Epithelial cell of proximal tubule (primary cell): Measurements from ENCODE around the gene KAT6B. TPM values are rescaled to one million over a fixed set of nuclear protein-coding genes. Genes with fewer than 3 reads are reported as not detected.

Experiments used
- DNase-seq: peaks from one replicate; pipeline ENCODE4 v3.0.0-alpha.2; 2011; ENCODE audit warnings: low read depth
- H3K4me3 ChIP-seq: 2 replicates; pipeline ENCODE4 v1.5.1; 2011; ENCODE audit warnings: low read depth, mild to moderate bottlenecking, low read length
- total RNA-seq: library from RNA; depleted of rRNA; stranded (reverse); fragments of >200 nt; gene quantifications from 2 replicates; pipeline ENCODE4 v1.2.3, GENCODE V29; 2015
- TF ChIP-seq, protein P1 (sequence below): conservative IDR thresholded peaks from 2 replicates; pipeline ENCODE4 v1.5.1; 2012; ENCODE audit warnings: low read depth, mild to moderate bottlenecking, low read length

Gene KAT6B
- total RNA-seq, 1 donor from 2014 or later, result 10.1 TPM

DNA sequence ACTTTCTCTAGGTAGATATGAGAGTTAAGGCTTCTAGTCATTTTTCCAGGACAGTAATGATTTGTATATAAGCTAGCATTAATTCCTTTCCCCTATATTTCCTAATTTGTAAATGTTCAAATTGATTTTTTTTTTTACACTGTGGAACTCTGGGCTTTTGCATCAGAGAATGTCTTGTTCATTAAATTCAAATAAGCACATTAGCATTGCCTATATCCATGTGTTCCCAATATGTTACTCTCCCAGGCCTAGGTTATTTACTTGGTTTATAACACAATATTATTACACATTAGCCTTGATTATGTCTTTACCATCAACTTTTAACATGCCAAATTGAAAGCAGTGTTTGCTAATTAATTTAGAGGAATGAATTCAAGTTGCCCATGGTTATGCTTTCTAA lies 201.6 kb downstream of the KAT6B start:
- H3K4me3 ChIP-seq, result no peak overlapping the region
- TF ChIP-seq, protein P1, sequence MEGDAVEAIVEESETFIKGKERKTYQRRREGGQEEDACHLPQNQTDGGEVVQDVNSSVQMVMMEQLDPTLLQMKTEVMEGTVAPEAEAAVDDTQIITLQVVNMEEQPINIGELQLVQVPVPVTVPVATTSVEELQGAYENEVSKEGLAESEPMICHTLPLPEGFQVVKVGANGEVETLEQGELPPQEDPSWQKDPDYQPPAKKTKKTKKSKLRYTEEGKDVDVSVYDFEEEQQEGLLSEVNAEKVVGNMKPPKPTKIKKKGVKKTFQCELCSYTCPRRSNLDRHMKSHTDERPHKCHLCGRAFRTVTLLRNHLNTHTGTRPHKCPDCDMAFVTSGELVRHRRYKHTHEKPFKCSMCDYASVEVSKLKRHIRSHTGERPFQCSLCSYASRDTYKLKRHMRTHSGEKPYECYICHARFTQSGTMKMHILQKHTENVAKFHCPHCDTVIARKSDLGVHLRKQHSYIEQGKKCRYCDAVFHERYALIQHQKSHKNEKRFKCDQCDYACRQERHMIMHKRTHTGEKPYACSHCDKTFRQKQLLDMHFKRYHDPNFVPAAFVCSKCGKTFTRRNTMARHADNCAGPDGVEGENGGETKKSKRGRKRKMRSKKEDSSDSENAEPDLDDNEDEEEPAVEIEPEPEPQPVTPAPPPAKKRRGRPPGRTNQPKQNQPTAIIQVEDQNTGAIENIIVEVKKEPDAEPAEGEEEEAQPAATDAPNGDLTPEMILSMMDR, result no peak
- no peak for DNase-seq

DNA sequence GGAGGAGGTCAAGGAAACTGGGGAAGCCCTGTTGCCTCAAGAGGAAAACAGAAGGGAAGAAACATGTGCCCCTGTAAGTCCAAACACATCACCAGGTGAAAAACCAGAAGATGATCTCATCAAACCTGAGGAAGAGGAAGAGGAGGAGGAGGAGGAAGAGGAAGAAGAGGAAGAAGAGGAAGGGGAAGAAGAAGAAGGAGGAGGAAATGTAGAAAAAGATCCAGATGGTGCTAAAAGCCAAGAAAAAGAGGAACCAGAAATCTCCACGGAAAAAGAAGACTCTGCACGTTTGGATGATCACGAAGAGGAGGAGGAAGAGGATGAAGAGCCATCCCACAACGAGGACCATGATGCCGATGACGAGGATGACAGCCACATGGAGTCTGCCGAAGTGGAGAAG lies 202.3 kb downstream of the KAT6B start:
- DNase-seq, result no peak
- TF ChIP-seq, protein P1, result no peak
- H3K4me3 ChIP-seq, result no peak overlapping the region

DNA sequence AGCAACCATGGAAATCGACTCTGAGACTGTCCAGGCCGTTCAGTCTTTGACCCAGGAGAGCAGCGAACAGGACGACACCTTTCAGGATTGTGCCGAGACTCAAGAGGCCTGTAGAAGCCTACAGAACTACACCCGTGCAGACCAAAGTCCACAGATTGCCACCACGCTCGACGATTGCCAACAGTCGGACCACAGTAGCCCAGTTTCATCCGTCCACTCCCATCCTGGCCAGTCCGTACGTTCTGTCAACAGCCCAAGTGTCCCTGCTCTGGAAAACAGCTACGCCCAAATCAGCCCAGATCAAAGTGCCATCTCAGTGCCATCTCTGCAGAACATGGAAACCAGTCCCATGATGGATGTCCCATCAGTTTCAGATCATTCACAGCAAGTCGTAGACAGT lies 203.0 kb downstream of the KAT6B start:
- TF ChIP-seq, protein P1, result no peak
- no peak for DNase-seq

DNA sequence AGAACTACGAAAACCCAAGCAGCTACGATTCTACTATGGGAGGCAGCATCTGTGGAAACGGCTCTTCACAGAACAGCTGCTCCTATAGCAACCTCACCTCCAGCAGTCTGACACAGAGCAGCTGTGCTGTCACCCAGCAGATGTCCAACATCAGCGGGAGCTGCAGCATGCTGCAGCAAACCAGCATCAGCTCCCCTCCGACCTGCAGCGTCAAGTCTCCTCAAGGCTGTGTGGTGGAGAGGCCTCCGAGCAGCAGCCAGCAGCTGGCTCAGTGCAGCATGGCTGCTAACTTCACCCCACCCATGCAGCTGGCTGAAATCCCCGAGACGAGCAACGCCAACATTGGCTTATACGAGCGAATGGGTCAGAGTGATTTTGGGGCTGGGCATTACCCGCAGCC lies 203.5 kb downstream of the KAT6B start:
- no peak for DNase-seq
- no peak overlapping the region for H3K4me3 ChIP-seq
- TF ChIP-seq, protein P1, result no peak

More for the DNA sequence above, 203.0 kb downstream of the KAT6B start:
- no peak overlapping the region for H3K4me3 ChIP-seq

DNA sequence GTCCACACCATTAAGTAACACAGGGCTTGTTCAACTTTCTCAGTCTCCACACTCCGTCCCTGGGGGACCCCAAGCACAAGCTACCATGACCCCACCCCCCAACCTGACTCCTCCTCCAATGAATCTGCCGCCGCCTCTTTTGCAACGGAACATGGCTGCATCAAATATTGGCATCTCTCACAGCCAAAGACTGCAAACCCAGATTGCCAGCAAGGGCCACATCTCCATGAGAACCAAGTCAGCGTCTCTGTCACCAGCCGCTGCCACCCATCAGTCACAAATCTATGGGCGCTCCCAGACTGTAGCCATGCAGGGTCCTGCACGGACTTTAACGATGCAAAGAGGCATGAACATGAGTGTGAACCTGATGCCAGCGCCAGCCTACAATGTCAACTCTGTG lies 204.0 kb downstream of the KAT6B start:
- H3K4me3 ChIP-seq, result no peak overlapping the region
- TF ChIP-seq, protein P1, result no peak
- DNase-seq, result no peak

DNA sequence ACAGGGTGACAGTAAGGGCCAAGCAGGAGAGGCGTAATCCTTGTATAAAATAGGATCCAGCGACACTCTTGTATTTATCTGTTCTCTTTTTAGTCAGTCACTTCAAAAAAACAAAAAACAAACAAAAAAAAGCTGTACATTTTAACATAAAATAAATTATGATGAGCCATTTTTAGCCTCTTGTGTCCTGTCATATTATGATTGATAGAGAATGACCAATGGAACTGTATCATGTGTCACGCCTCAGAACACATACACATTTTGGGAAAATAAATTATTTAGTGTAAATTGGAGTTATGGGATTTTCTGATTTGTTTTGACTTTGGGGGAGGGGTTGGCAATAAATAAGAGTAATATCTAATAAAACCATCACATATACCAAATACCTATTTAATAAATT lies 205.7 kb downstream of the KAT6B start:
- TF ChIP-seq, protein P1, result no peak
- no peak for DNase-seq
- no peak overlapping the region for H3K4me3 ChIP-seq

DNA sequence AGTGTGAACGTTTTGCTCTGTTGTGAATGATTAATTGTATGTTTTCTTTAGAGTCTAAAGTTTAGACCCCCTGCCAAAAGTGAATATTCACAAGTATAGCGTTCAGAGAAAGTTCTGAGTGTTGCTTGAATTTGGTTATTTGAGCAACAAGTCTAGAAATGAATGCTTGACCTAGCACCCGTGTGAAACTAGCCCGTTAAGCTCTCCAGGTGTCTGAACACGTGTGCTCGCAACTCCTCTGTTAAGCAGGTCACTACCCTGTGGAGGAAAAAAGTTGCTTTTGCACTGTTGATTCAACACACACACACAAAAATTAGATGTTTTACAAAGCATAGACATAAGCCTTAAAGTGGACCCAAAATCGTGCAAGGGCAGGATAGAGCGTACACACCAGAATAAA lies 206.4 kb downstream of the KAT6B start:
- DNase-seq, result no peak
- no peak overlapping the region for H3K4me3 ChIP-seq
- TF ChIP-seq, protein P1, result no peak
